WTC11 (cell line): ENCODE results near the gene IDH3A. TPM values are rescaled to one million over a fixed set of nuclear protein-coding genes. Genes with fewer than 3 reads are reported as not detected.

Source experiments
- ATAC-seq: fragments of 200-7000 bp; cut with Tn5 transposase; 2 replicates; pipeline ENCODE4 v1.10.0; 2021; ENCODE audit warnings: mild to moderate bottlenecking, moderate library complexity
- CTCF ChIA-PET: fragments of 300-600 bp; sonication (Branson Sonifier 250); formaldehyde crosslinking; loops from one replicate; lab custom pipeline; 2021; ENCODE audit warnings: antibody characterized with exemption; lab: Charles Lee
- POLR2A ChIA-PET: fragments of 350-600 bp; sonication (Branson Sonifier 250); formaldehyde crosslinking; loops from one replicate; lab custom pipeline; 2021; ENCODE audit warnings: antibody characterized with exemption; lab: Charles Lee
- DNase-seq: peaks from one replicate; pipeline ENCODE4 v3.0.0; 2021; ENCODE audit warnings: low spot score
- H3K27ac Mint-ChIP-seq: 2 replicates; pipeline ENCODE4 v1.8.0; 2021; ENCODE audit warnings: mixed read lengths
- H3K27me3 Mint-ChIP-seq: 2 replicates; pipeline ENCODE4 v1.8.0; 2021; ENCODE audit warnings: low read depth, mild to moderate bottlenecking, moderate library complexity, mixed read lengths
- H3K36me3 Mint-ChIP-seq: 2 replicates; pipeline ENCODE4 v1.8.0; 2021; ENCODE audit warnings: mixed read lengths
- H3K4me1 Mint-ChIP-seq: 2 replicates; pipeline ENCODE4 v1.8.0; 2022; ENCODE audit warnings: mixed read lengths
- H3K4me3 Mint-ChIP-seq: 2 replicates; pipeline ENCODE4 v1.8.0; 2021; ENCODE audit warnings: mild to moderate bottlenecking, moderate library complexity, mixed read lengths
- H3K9me3 Mint-ChIP-seq: 2 replicates; pipeline ENCODE4 v1.8.0; 2021; ENCODE audit warnings: mixed read lengths
- ATF1 ChIP-seq: sonication (generic); formaldehyde crosslinking; IDR thresholded peaks from 2 replicates; pipeline ENCODE4 v1.8.1; 2023; ENCODE audit warnings: mild to moderate bottlenecking, moderate library complexity, missing genetic modification reagents
- ESRRA ChIP-seq: sonication (generic); formaldehyde crosslinking; IDR thresholded peaks from 2 replicates; pipeline ENCODE4 v1.8.1; 2022; ENCODE audit warnings: mild to moderate bottlenecking, missing genetic modification reagents, borderline replicate concordance
- FOXK1 ChIP-seq: sonication (generic); formaldehyde crosslinking; IDR thresholded peaks from 2 replicates; pipeline ENCODE4 v1.8.0; 2022; ENCODE audit warnings: mild to moderate bottlenecking, moderate library complexity, missing genetic modification reagents
- GABPB1 ChIP-seq: sonication (generic); formaldehyde crosslinking; IDR thresholded peaks from 2 replicates; pipeline ENCODE4 v1.8.1; 2023; ENCODE audit warnings: mild to moderate bottlenecking, missing genetic modification reagents
- GRHL2 ChIP-seq: fragments of 250-450 bp; sonication (Bioruptor Pico); IDR thresholded peaks from 2 replicates; pipeline ENCODE4 v1.8.0; 2022; ENCODE audit warnings: mild to moderate bottlenecking, moderate library complexity; ENCODE audit not compliant: insufficient replicate concordance, severe bottlenecking
- HMGA2 ChIP-seq: fragments of 250-450 bp; sonication (Bioruptor Pico); IDR thresholded peaks from 2 replicates; pipeline ENCODE4 v1.4.0; 2021; ENCODE audit warnings: mild to moderate bottlenecking, moderate library complexity
- JUN ChIP-seq: sonication (generic); formaldehyde crosslinking; IDR thresholded peaks from 2 replicates; pipeline ENCODE4 v1.8.0; 2023; ENCODE audit warnings: mild to moderate bottlenecking, missing genetic modification reagents
- NFATC4 ChIP-seq: fragments of 250-450 bp; sonication (Bioruptor Pico); IDR thresholded peaks from 2 replicates; pipeline ENCODE4 v1.9.0; 2021; ENCODE audit warnings: mild to moderate bottlenecking
- NR1H2 ChIP-seq: sonication (generic); formaldehyde crosslinking; IDR thresholded peaks from 2 replicates; pipeline ENCODE4 v1.9.0; 2021; ENCODE audit warnings: mild to moderate bottlenecking, moderate library complexity, missing genetic modification reagents
- SMAD3 ChIP-seq: sonication (generic); formaldehyde crosslinking; IDR thresholded peaks from 2 replicates; pipeline ENCODE4 v1.8.0; 2022; ENCODE audit warnings: missing genetic modification reagents, mild to moderate bottlenecking, borderline replicate concordance
- ZBTB21 ChIP-seq: sonication (generic); formaldehyde crosslinking; IDR thresholded peaks from 2 replicates; pipeline ENCODE4 v1.8.1; 2023; ENCODE audit warnings: mild to moderate bottlenecking, missing genetic modification reagents, borderline replicate concordance
- ZNF138 ChIP-seq: sonication (generic); formaldehyde crosslinking; conservative IDR thresholded peaks from 2 replicates; pipeline ENCODE4 v1.8.1; 2022; ENCODE audit warnings: mild to moderate bottlenecking, moderate library complexity, missing genetic modification reagents
- ZNF263 ChIP-seq: sonication (generic); formaldehyde crosslinking; IDR thresholded peaks from 2 replicates; pipeline ENCODE4 v1.8.1; 2022; ENCODE audit warnings: low read depth, mild to moderate bottlenecking, moderate library complexity, missing genetic modification reagents
- total RNA-seq: library from RNA; stranded (reverse); gene quantifications from 3 replicates; pipeline ENCODE4 v1.2.3, GENCODE V29; 2021
- TF ChIP-seq, protein P1 (sequence below): sonication (generic); formaldehyde crosslinking; IDR thresholded peaks from 2 replicates; pipeline ENCODE4 v1.8.0; 2023; ENCODE audit warnings: missing genetic modification reagents
- TF ChIP-seq, protein P2 (sequence below): sonication (generic); formaldehyde crosslinking; IDR thresholded peaks from 2 replicates; pipeline ENCODE4 v1.8.0; 2022; ENCODE audit warnings: mild to moderate bottlenecking, missing genetic modification reagents
- TF ChIP-seq, protein P3 (sequence below): fragments of 250-450 bp; sonication (Bioruptor Pico); IDR thresholded peaks from 2 replicates; pipeline ENCODE4 v1.9.0; 2021; ENCODE audit warnings: moderate library complexity, mild to moderate bottlenecking, inconsistent platforms, borderline replicate concordance
- TF ChIP-seq, protein P4 (sequence below): sonication (generic); formaldehyde crosslinking; conservative IDR thresholded peaks from 2 replicates; pipeline ENCODE4 v1.8.1; 2022; ENCODE audit warnings: mild to moderate bottlenecking, missing genetic modification reagents
- TF ChIP-seq, protein P5 (sequence below): sonication (generic); formaldehyde crosslinking; IDR thresholded peaks from 2 replicates; pipeline ENCODE4 v1.8.1; 2022; ENCODE audit warnings: low read depth, missing genetic modification reagents, borderline replicate concordance
- TF ChIP-seq, protein P6 (sequence below): fragments of 250-450 bp; sonication (Bioruptor Pico); IDR thresholded peaks from 2 replicates; pipeline ENCODE4 v1.8.0; 2021; ENCODE audit warnings: mild to moderate bottlenecking

IDH3A gene
- total RNA-seq, 1 experiment from 2014 or later = 56.6 TPM

DNA sequence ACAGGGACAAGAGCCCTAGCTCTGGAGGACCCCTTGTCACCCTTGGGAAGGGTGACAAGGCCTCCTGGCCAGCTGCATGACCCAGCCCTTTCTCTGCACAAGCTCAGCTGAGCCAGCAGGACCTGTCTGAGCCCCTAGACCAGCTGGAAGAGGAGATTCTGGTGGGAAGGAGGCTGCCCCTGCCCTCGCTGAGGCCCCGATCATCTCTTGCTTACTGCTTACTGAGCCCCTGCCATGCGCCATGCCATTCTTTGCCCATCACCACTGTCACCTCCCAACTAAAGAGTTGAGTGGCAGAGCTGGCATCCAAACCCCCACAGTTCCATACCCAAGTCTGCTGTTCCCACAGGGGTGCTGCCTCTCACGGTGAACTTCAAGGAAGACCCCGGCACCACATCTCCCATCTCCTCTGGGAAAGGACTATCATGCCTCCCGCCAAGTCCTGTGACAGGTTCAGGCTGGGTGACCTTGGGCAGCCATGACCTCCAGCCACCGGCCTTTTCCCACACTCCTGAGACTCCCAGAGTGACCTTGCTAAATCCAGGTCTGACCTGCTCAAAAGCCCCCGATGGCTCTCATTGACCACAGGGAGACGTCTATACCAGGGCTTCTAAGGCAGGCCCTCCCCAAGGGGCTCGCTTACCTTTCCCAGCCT, 51.2 kb downstream of the IDH3A start:
- POLR2A ChIA-PET = no interaction called here
- Mint-ChIP-seq H3K4me3 (no peak overlapping the region), H3K36me3 (no peaks in the 10 kb centered on the region), H3K27me3 (no peaks in the 10 kb centered on the region), H3K9me3 (no peaks in the 10 kb centered on the region), H3K4me1 (no peaks in the 10 kb centered on the region), H3K27ac (no peak overlapping the region; the same call in 1 of the 2 replicates)
- no peak for DNase-seq
- no peak for ATAC-seq
- CTCF ChIA-PET = no interaction called here
- no peak for TF ChIP-seq FOXK1 (CRISPR knock-in tag)
- TF ChIP-seq, protein P1, sequence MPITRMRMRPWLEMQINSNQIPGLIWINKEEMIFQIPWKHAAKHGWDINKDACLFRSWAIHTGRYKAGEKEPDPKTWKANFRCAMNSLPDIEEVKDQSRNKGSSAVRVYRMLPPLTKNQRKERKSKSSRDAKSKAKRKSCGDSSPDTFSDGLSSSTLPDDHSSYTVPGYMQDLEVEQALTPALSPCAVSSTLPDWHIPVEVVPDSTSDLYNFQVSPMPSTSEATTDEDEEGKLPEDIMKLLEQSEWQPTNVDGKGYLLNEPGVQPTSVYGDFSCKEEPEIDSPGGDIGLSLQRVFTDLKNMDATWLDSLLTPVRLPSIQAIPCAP (CRISPR knock-in tag) = no peak
- TF ChIP-seq NFATC4 (CRISPR knock-in tag) = no peak
- TF ChIP-seq ZNF138 (CRISPR knock-in tag) = no peak
- TF ChIP-seq, protein P2, sequence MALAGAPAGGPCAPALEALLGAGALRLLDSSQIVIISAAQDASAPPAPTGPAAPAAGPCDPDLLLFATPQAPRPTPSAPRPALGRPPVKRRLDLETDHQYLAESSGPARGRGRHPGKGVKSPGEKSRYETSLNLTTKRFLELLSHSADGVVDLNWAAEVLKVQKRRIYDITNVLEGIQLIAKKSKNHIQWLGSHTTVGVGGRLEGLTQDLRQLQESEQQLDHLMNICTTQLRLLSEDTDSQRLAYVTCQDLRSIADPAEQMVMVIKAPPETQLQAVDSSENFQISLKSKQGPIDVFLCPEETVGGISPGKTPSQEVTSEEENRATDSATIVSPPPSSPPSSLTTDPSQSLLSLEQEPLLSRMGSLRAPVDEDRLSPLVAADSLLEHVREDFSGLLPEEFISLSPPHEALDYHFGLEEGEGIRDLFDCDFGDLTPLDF (CRISPR knock-in tag) = no peak
- no peak for TF ChIP-seq GABPB1
- TF ChIP-seq, protein P3, sequence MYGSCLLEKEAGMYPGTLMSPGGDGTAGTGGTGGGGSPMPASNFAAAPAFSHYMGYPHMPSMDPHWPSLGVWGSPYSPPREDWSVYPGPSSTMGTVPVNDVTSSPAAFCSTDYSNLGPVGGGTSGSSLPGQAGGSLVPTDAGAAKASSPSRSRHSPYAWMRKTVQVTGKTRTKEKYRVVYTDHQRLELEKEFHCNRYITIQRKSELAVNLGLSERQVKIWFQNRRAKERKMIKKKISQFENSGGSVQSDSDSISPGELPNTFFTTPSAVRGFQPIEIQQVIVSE (CRISPR knock-in tag) = no peak
- TF ChIP-seq, protein P4, sequence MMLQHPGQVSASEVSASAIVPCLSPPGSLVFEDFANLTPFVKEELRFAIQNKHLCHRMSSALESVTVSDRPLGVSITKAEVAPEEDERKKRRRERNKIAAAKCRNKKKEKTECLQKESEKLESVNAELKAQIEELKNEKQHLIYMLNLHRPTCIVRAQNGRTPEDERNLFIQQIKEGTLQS = no peak

DNA sequence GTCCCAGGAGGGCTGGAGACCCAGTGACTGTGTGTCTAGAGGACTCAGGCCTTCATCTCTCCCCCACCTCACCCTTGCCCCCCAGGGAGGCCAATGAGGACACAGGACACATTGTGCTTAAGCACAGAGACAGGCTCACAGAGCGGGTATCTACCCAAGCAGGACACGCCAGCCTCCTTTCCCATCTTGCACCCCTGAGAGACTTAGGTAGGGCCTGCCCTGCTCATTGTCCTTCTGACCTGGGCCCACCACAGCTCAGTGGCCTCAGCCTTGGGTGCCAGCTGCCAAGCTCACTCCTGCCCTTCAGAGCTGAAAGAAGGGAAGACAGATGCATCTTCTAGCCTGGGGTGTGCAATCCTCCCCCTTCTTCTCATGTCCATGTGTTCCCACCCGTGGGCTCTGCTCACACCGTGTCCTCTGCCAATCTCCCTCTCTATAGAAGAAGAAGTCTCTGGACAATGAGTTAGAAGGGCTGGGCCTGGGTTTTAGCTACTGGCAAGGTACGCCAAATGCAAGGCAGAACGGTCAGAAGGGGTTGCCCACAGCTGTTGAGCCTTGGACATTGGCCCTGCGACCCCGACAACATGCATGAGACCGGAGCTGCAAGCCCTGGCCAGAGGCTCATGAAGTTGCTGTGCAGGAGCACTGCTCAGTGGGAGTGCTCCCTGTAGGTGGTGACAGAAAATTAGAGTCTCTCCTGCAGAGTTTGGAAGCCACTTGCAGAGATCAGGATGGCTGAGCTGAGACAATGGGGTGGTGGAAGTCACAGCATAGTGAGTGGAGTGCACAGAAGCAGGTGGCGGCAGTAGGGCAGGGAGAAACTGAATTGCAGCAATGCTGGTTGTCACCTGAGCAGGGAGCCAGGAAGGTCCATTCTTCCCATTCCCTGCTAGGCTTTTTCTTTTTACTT, 52.4 kb downstream of the IDH3A start:
- no peaks in the 10 kb centered on the region for H3K27me3 Mint-ChIP-seq
- no peak overlapping the region for H3K4me3 Mint-ChIP-seq
- no peak for DNase-seq
- ChIA-PET CTCF (no interaction called here), POLR2A (no interaction called here)
- TF ChIP-seq GRHL2 (no peak), NR1H2 (CRISPR knock-in tag) (no peak), SMAD3 (no peak), ZBTB21 (CRISPR knock-in tag) (no peak)
- TF ChIP-seq, protein P5, sequence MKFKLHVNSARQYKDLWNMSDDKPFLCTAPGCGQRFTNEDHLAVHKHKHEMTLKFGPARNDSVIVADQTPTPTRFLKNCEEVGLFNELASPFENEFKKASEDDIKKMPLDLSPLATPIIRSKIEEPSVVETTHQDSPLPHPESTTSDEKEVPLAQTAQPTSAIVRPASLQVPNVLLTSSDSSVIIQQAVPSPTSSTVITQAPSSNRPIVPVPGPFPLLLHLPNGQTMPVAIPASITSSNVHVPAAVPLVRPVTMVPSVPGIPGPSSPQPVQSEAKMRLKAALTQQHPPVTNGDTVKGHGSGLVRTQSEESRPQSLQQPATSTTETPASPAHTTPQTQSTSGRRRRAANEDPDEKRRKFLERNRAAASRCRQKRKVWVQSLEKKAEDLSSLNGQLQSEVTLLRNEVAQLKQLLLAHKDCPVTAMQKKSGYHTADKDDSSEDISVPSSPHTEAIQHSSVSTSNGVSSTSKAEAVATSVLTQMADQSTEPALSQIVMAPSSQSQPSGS (CRISPR knock-in tag) = no peak
- no peak for ATAC-seq
- no peaks in the 10 kb centered on the region for H3K9me3 Mint-ChIP-seq
- peaks cover 4% of the 10 kb centered on the region for H3K4me1 Mint-ChIP-seq
- no peak overlapping the region for H3K27ac Mint-ChIP-seq
- no peaks in the 10 kb centered on the region for H3K36me3 Mint-ChIP-seq

DNA sequence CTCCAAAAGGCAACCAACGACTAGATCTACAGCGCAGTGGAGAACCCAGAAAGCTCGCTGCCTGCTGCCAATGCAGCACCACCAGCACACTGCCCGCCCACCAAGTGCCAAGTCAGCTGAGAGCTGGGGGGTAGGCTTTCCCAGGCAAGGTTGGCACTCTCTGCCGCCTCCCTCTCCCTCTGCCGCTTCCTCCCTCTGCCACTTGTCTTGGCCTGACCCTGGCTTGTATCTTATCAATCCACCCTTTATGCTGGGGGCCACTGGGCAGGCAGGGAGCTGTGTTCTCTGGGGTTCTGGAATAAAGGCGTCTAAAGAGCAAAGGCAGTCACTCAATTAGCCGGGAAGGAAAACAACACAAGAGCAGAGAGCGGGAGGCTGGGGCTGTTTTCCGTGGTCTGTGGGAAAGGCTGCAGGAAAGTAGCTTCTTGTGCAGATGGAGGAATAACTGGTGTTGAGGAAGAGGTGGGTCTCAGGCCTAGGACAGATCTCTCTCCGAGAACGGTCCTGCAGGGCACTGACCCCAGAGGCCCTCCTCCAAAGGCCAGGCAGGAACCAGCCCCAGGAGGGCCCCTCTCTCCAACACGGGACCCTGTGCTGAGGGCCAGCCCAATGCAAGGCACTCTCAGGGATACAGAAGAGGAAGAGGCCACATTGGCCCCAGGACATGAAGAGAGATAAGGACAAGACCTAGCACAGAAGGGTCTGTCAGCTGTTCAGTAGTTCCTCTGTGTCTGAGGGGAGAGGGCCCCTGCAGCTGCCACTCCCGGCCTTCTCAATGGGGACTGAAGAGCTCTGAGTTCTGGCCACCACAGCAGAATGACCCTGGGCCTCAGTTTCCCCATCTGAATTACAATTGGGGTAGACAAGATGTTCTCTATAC, 54.4 kb downstream of the IDH3A start:
- Mint-ChIP-seq H3K27me3 (no peaks in the 10 kb centered on the region), H3K27ac (no peak overlapping the region), H3K36me3 (no peaks in the 10 kb centered on the region), H3K4me1 (peaks cover 6% of the 10 kb centered on the region), H3K9me3 (no peaks in the 10 kb centered on the region), H3K4me3 (no peak overlapping the region)
- POLR2A ChIA-PET = no interaction called here
- ATAC-seq = no peak
- no peak for DNase-seq
- CTCF ChIA-PET = interaction anchor here (0.9 to 4.2 kb wide), 3 partner anchors 8 to 90 kb away, joined by 3 to 33 read pairs (median 3); no protein-coding TSS in a partner anchor
- TF ChIP-seq ZNF263 = no peak
- TF ChIP-seq HMGA2 (CRISPR knock-in tag) = no peak
- TF ChIP-seq, protein P1 (CRISPR knock-in tag) = no peak
- no peak for TF ChIP-seq ATF1 (CRISPR knock-in tag)
- TF ChIP-seq, protein P2 (CRISPR knock-in tag) = no peak
- no peak for TF ChIP-seq ESRRA
- TF ChIP-seq JUN = no peak
- TF ChIP-seq NR1H2 (CRISPR knock-in tag) = no peak
- TF ChIP-seq, protein P6, sequence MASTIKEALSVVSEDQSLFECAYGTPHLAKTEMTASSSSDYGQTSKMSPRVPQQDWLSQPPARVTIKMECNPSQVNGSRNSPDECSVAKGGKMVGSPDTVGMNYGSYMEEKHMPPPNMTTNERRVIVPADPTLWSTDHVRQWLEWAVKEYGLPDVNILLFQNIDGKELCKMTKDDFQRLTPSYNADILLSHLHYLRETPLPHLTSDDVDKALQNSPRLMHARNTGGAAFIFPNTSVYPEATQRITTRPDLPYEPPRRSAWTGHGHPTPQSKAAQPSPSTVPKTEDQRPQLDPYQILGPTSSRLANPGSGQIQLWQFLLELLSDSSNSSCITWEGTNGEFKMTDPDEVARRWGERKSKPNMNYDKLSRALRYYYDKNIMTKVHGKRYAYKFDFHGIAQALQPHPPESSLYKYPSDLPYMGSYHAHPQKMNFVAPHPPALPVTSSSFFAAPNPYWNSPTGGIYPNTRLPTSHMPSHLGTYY (CRISPR knock-in tag) = no peak
